ENCODE measurements around the gene GALNT7. TPM values are rescaled to one million over a fixed set of nuclear protein-coding genes. Genes with fewer than 3 reads are reported as not detected.

GALNT7 gene
- total RNA-seq, 4 donors from 2014 or later: 6.8 to 24.8 (median 14.2) TPM

- TF ChIP-seq, protein P1, sequence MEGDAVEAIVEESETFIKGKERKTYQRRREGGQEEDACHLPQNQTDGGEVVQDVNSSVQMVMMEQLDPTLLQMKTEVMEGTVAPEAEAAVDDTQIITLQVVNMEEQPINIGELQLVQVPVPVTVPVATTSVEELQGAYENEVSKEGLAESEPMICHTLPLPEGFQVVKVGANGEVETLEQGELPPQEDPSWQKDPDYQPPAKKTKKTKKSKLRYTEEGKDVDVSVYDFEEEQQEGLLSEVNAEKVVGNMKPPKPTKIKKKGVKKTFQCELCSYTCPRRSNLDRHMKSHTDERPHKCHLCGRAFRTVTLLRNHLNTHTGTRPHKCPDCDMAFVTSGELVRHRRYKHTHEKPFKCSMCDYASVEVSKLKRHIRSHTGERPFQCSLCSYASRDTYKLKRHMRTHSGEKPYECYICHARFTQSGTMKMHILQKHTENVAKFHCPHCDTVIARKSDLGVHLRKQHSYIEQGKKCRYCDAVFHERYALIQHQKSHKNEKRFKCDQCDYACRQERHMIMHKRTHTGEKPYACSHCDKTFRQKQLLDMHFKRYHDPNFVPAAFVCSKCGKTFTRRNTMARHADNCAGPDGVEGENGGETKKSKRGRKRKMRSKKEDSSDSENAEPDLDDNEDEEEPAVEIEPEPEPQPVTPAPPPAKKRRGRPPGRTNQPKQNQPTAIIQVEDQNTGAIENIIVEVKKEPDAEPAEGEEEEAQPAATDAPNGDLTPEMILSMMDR (IDR thresholded peaks at IDR 0.05; ENCODE audit: low read depth): no peak
Observed at GRCh38 chr4:173151496-173151895, 17.1 kb upstream of the GALNT7 start.

- TF ChIP-seq, protein P1 (IDR thresholded peaks at IDR 0.05; ENCODE audit: low read depth): no peak
Observed at GRCh38 chr4:173152104-173152503, 16.5 kb upstream of the GALNT7 start.

DNA sequence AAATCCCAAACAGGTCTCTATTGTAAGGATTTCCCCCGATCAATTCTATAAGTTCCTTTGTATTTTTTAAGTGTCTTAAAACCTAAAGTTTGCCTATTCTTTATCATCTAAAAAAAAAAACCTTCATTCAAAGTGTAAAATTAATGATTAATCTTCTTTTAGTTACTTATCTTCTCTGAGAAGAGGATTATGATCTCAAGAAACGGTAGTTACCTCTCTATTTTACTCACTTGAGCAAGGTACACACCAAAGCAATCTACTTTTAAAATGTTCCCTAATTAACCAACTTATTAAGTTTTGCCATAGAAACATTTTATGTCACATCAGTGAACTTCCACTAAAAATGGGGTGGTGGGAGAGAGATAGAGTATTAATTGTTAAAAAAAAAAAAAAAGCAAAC, 15.2 kb upstream of the GALNT7 start:
- TF ChIP-seq, protein P1 (IDR thresholded peaks at IDR 0.05; ENCODE audit: low read depth): no peak

DNA sequence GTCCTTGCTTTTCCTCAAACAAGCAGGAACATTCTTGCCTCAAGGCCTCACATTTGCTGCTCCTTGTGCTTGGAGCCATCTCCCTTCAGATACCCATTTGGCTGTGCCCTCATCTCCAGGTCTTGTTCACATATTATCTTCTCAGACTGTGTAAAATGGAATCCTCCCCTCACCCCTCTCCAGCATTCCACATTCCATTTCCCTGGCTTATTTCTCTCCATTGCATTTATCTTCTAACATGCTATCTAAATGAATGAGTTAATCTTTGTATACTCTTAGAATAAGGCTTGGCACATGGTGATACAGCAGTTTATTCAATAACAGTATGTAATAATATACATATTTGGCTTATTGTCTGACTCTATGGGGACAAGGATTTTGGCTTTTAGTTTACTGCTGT, 8.8 kb upstream of the GALNT7 start:
- TF ChIP-seq, protein P1 (IDR thresholded peaks at IDR 0.05; ENCODE audit: low read depth): no peak

GRCh38 chr4:173160871-173161270, 7.7 kb upstream of the GALNT7 start:
- TF ChIP-seq, protein P1 (IDR thresholded peaks at IDR 0.05; ENCODE audit: low read depth): no peak

- TF ChIP-seq, protein P1 (IDR thresholded peaks at IDR 0.05; ENCODE audit: low read depth): no peak
Observed at GRCh38 chr4:173161311-173161710, 7.3 kb upstream of the GALNT7 start.

DNA sequence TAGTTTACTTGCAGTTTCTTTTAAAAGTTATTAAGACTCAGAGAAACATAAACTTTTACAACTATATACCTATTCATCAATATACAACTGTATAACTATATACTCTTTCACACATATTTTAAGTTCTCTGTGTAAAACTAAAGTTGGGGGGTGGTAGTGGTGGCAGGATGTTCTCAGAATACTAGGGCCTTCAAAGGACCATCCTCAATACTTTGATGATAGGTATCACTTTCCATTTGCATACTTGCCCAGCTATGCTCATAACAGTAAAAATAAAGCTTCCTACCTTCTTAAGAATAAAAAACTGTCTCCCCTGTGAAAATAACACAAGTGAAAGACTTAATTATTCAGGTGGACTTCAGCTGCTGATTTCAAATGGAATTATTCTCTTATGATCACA, 2.9 kb upstream of the GALNT7 start:
- TF ChIP-seq, protein P1 (IDR thresholded peaks at IDR 0.05; ENCODE audit: low read depth): no peak

All from subcutaneous adipose tissue (tissue), 4 donors.